GM12873 (cell line): Measurements from ENCODE around the gene SIRT5.

Experiments
- CTCF ChIP-seq: IDR thresholded peaks from 2 replicates; pipeline ENCODE4 v1.5.1; 2012; ENCODE audit warnings: low read depth, mild to moderate bottlenecking, moderate library complexity, low read length, control low read depth; ENCODE audit not compliant: insufficient read depth; ENCODE audit errors: missing control alignments

The SIRT5 gene

GRCh38 chr6:13635948-13636658, 61.7 kb downstream of the SIRT5 start:
- TF ChIP-seq CTCF = no peak

GRCh38 chr6:13638014-13638413, 63.6 kb downstream of the SIRT5 start:
- TF ChIP-seq CTCF = no peak

GRCh38 chr6:13638626-13639025, 64.2 kb downstream of the SIRT5 start:
- TF ChIP-seq CTCF = no peak

DNA sequence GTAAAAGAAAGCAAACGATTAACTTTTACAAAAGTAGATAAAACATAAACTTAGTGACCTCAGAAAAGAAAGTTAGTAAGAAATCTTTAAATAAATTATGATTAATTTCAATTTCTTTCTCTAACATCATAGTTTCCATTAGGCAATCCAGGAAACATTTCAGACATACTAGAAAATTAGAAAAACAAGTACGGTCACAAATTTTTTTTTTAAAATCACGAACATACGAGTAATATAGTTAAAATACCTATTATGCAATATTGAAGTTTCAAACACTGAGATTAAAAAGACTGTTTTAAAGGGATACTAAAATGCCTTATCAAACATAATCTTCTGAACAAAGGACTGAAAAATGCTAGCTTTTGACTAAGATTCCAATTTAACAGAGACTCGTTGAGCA, 66.9 kb downstream of the SIRT5 start:
- TF ChIP-seq CTCF = no peak

- TF ChIP-seq CTCF = no peak
Measured at GRCh38 chr6:13643125-13643524, 68.7 kb downstream of the SIRT5 start.

DNA sequence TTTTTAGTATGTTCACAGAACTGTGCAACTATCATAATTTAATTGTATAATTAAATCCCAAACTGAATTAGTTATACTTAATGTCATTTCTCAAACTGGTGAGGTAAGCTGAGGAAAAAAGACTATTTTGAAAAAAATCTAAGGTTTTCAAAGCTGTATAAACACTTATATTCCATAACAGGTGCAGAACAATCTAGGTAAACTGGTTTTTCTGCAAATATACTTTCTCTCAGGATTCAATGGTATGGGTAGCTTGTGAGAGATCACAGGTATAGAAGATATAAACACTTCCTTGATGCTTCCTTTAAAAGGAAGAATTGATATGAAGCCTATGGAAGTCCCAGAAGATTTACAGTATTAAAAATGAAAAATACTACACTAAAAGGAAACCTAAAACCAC, 74.4 kb downstream of the SIRT5 start:
- no peak for TF ChIP-seq CTCF

- TF ChIP-seq CTCF = no peak
Measured at GRCh38 chr6:13649393-13649792, 75.0 kb downstream of the SIRT5 start.
